HepG2 (cell line): ENCODE measurements around the gene CLDN15. TPM values are rescaled to one million over a fixed set of nuclear protein-coding genes. Genes with fewer than 3 reads are reported as not detected.
A peak's percentile ranks its signal among the peaks of the same experiment; 100 is the strongest.

Experiments
- AHR ChIP-seq: IDR thresholded peaks from 2 replicates; pipeline ENCODE4 v1.6.1; 2018; ENCODE audit warnings: missing genetic modification reagents, missing compliant biosample characterization
- CREM ChIP-seq, 2 experiments: sonication (generic) in 1 of 2; formaldehyde crosslinking in 1 of 2; IDR thresholded peaks; 2 replicates each; pipeline versions ENCODE4 v1.4.0 to v1.6.1; 2016 to 2020; ENCODE audit warnings: antibody characterized with exemption in 1 of 2, mild to moderate bottlenecking in 1 of 2, missing genetic modification reagents in 1 of 2
- DR1 ChIP-seq: sonication (generic); formaldehyde crosslinking; IDR thresholded peaks from 2 replicates; pipeline ENCODE4 v1.8.0; 2021; ENCODE audit warnings: mild to moderate bottlenecking, missing genetic modification reagents, inconsistent platforms
- GRHL1 ChIP-seq: sonication (generic); formaldehyde crosslinking; conservative IDR thresholded peaks from 2 replicates; pipeline ENCODE4 v1.8.0; 2022; ENCODE audit warnings: missing genetic modification reagents
- HNRNPL ChIP-seq: fragments of 200-400 bp; formaldehyde crosslinking; IDR thresholded peaks from 2 replicates; pipeline ENCODE4 v1.6.1; 2017; ENCODE audit warnings: mild to moderate bottlenecking, low read depth, low read length
- MAFG ChIP-seq: sonication (generic); formaldehyde crosslinking; IDR thresholded peaks from 2 replicates; pipeline ENCODE4 v1.5.1; 2020; ENCODE audit warnings: mild to moderate bottlenecking, missing genetic modification reagents
- MZF1 ChIP-seq: sonication (generic); formaldehyde crosslinking; IDR thresholded peaks from 2 replicates; pipeline ENCODE4 v1.8.1; 2023; ENCODE audit warnings: mild to moderate bottlenecking, missing genetic modification reagents, borderline replicate concordance
- NFE2L1 ChIP-seq: sonication (generic); formaldehyde crosslinking; IDR thresholded peaks from 2 replicates; pipeline ENCODE4 v1.4.0; 2020; ENCODE audit warnings: missing genetic modification reagents, mild to moderate bottlenecking, borderline replicate concordance
- TCF7 ChIP-seq: sonication (generic); IDR thresholded peaks from 2 replicates; pipeline ENCODE4 v1.6.1; 2016; ENCODE audit warnings: antibody characterized with exemption, low read depth
- ZFP91 ChIP-seq: sonication (generic); formaldehyde crosslinking; IDR thresholded peaks from 2 replicates; pipeline ENCODE4 v1.9.0; 2022; ENCODE audit warnings: missing genetic modification reagents, mild to moderate bottlenecking, borderline replicate concordance
- ZNF737 ChIP-seq: sonication (generic); formaldehyde crosslinking; IDR thresholded peaks from 2 replicates; pipeline ENCODE4 v1.5.0; 2020; ENCODE audit warnings: missing genetic modification reagents, mild to moderate bottlenecking, borderline replicate concordance
- ZSCAN30 ChIP-seq: sonication (generic); formaldehyde crosslinking; IDR thresholded peaks from 2 replicates; pipeline ENCODE4 v1.5.0; 2020; ENCODE audit warnings: mild to moderate bottlenecking, missing genetic modification reagents
- polyA plus RNA-seq, 8 experiments: library from polyadenylated mRNA; depleted of rRNA in 3 of 8; stranded (reverse) in 7 of 8; unstranded in 1 of 8; fragments of >200 nt; fragmentation: Illumina TruSeq in 4 of 8; extraction: Trizol in 4 of 8; gene quantifications; 2 replicates each; pipeline versions ENCODE4 v1.2.1 to v1.2.3, GENCODE V29; 2011 to 2016; ENCODE audit warnings: low read depth in 4 of 8, missing spikeins in 1 of 8, mixed read lengths in 1 of 8; ENCODE audit not compliant: insufficient read depth in 1 of 8
- total RNA-seq, 5 experiments: library from RNA; depleted of rRNA; stranded (reverse); fragments of >200 nt; fragmentation: Illumina TruSeq; extraction: Trizol; gene quantifications; 2 replicates each; pipeline ENCODE4 v1.2.3, GENCODE V29; 2016; ENCODE audit warnings: low read depth in 1 of 5
- TF ChIP-seq, protein P1 (sequence below): sonication (generic); formaldehyde crosslinking; IDR thresholded peaks from 2 replicates; pipeline ENCODE4 v1.4.0; 2020; ENCODE audit warnings: missing genetic modification reagents
- TF ChIP-seq, protein P2 (sequence below): sonication (generic); formaldehyde crosslinking; IDR thresholded peaks from 2 replicates; pipeline ENCODE4 v1.4.0; 2020; ENCODE audit warnings: missing genetic modification reagents, low read depth, mild to moderate bottlenecking, borderline replicate concordance
- TF ChIP-seq, protein P3 (sequence below): sonication (generic); formaldehyde crosslinking; IDR thresholded peaks from 2 replicates; pipeline ENCODE4 v1.4.0; 2020; ENCODE audit warnings: missing genetic modification reagents

The CLDN15 gene
- total and polyA plus RNA-seq, 2 of the 13 experiments (the other 11 are each of a cell fraction or from before 2014, with no cell fraction given) = 7.1 to 17.8 TPM

- TF ChIP-seq, protein P1, sequence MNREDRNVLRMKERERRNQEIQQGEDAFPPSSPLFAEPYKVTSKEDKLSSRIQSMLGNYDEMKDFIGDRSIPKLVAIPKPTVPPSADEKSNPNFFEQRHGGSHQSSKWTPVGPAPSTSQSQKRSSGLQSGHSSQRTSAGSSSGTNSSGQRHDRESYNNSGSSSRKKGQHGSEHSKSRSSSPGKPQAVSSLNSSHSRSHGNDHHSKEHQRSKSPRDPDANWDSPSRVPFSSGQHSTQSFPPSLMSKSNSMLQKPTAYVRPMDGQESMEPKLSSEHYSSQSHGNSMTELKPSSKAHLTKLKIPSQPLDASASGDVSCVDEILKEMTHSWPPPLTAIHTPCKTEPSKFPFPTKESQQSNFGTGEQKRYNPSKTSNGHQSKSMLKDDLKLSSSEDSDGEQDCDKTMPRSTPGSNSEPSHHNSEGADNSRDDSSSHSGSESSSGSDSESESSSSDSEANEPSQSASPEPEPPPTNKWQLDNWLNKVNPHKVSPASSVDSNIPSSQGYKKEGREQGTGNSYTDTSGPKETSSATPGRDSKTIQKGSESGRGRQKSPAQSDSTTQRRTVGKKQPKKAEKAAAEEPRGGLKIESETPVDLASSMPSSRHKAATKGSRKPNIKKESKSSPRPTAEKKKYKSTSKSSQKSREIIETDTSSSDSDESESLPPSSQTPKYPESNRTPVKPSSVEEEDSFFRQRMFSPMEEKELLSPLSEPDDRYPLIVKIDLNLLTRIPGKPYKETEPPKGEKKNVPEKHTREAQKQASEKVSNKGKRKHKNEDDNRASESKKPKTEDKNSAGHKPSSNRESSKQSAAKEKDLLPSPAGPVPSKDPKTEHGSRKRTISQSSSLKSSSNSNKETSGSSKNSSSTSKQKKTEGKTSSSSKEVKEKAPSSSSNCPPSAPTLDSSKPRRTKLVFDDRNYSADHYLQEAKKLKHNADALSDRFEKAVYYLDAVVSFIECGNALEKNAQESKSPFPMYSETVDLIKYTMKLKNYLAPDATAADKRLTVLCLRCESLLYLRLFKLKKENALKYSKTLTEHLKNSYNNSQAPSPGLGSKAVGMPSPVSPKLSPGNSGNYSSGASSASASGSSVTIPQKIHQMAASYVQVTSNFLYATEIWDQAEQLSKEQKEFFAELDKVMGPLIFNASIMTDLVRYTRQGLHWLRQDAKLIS (CRISPR knock-in tag) = no peak
- TF ChIP-seq HNRNPL (no peak), ZNF737 (CRISPR knock-in tag) (0 out of 2 replicates have a peak, but pooled peaks have one; percentile 11), NFE2L1 (peak; percentile 6; the same call in 1 of the 2 replicates), DR1 (CRISPR knock-in tag) (no peak), ZFP91 (CRISPR knock-in tag) (peak; percentile 37; the same call in 1 of the 2 replicates), MAFG (CRISPR knock-in tag) (no peak), ZSCAN30 (CRISPR knock-in tag) (no peak), GRHL1 (CRISPR knock-in tag) (no peak), CREM (IDR thresholded peaks at IDR 0.05) (no peak), CREM (CRISPR knock-in tag; IDR thresholded peaks at IDR 0.05) (no peak), AHR (CRISPR knock-in tag) (no peak), MZF1 (CRISPR knock-in tag) (no peak), TCF7 (no peak)
- TF ChIP-seq, protein P2, sequence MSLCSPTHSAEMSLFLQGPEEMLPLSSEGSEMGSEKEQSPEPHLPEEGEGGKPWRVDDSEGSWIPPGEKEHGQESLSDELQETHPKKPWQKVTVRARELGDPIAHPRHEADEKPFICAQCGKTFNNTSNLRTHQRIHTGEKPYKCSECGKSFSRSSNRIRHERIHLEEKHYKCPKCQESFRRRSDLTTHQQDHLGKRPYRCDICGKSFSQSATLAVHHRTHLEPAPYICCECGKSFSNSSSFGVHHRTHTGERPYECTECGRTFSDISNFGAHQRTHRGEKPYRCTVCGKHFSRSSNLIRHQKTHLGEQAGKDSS (CRISPR knock-in tag) = no peak
- TF ChIP-seq, protein P3, sequence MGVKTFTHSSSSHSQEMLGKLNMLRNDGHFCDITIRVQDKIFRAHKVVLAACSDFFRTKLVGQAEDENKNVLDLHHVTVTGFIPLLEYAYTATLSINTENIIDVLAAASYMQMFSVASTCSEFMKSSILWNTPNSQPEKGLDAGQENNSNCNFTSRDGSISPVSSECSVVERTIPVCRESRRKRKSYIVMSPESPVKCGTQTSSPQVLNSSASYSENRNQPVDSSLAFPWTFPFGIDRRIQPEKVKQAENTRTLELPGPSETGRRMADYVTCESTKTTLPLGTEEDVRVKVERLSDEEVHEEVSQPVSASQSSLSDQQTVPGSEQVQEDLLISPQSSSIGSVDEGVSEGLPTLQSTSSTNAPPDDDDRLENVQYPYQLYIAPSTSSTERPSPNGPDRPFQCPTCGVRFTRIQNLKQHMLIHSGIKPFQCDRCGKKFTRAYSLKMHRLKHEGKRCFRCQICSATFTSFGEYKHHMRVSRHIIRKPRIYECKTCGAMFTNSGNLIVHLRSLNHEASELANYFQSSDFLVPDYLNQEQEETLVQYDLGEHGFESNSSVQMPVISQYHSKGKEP (CRISPR knock-in tag) = no peak
Measured at GRCh38 chr7:101200504-101200861, 37.1 kb downstream of the CLDN15 start (continued).
